ENCODE results near the gene COPZ2.

GRCh38 chr17:47989700-47990099 is 47.9 kb downstream of the COPZ2 start:
- TF ChIP-seq POLR2AphosphoS5 (IDR thresholded peaks at IDR 0.05) (no peak), CTCF (IDR thresholded peaks at IDR 0.05) (no peak), EP300 (IDR thresholded peaks at IDR 0.05) (no peak)
